A549 (cell line): ENCODE results near the gene RNF44. TPM values are rescaled to one million over a fixed set of nuclear protein-coding genes. Genes with fewer than 3 reads are reported as not detected.

Source experiments
- ATAC-seq, 2 experiments: fragments of 200-7000 bp in 1 of 2; fragments of >200 bp in 1 of 2; cut with Nextera tagmentation in 1 of 2; cut with Tn5 transposase in 1 of 2; 3 replicates each; pipeline versions ENCODE4 v1.8.0 to v1.9.1; 2018 to 2020; ENCODE audit warnings: mild to moderate bottlenecking in 1 of 2, moderate library complexity in 1 of 2
- CTCF ChIA-PET: fragments of 300-600 bp; sonication (Branson Sonifier 250); formaldehyde crosslinking; extraction: SDS; loops from one replicate; lab custom pipeline; 2021; ENCODE audit warnings: antibody characterized with exemption, inconsistent platforms; lab: Yijun Ruan, JAX
- POLR2A ChIA-PET: fragments of 350-600 bp; formaldehyde crosslinking; extraction: SDS; loops from one replicate; lab custom pipeline; 2021; ENCODE audit warnings: antibody characterized with exemption, inconsistent platforms; lab: Yijun Ruan, JAX
- DNase-seq, 2 experiments: peaks; one replicate each; pipeline versions ENCODE4 v3.0.0 to v3.0.0-alpha.2; 2011 to 2016; ENCODE audit warnings: low read depth in 1 of 2, low spot score in 1 of 2
- FAIRE-seq: peaks from 2 replicates; lab custom pipeline; 2011; peaks lifted over from hg19 to GRCh38; lab: Jason Lieb, UNC
- H3K27ac ChIP-seq, 2 experiments: fragments of >200 bp; sonication (Bioruptor Twin); formaldehyde crosslinking; 3 replicates each; pipeline ENCODE4 v1.5.1; 2016 to 2017
- H3K4me1 ChIP-seq: fragments of >200 bp; sonication (Bioruptor Twin); formaldehyde crosslinking; 3 replicates; pipeline ENCODE4 v1.6.1; 2016
- H3K4me2 ChIP-seq: fragments of >200 bp; sonication (Bioruptor Twin); formaldehyde crosslinking; 3 replicates; pipeline ENCODE4 v1.6.1; 2016
- H3K4me3 ChIP-seq: fragments of >200 bp; sonication (Bioruptor Twin); formaldehyde crosslinking; 3 replicates; pipeline ENCODE4 v1.5.1; 2016
- H3K9me3 ChIP-seq: fragments of >200 bp; sonication (Bioruptor Twin); formaldehyde crosslinking; 3 replicates; pipeline ENCODE4 v1.6.1; 2016
- BHLHE40 ChIP-seq: IDR thresholded peaks from 2 replicates; pipeline ENCODE4 v1.6.1; 2012; ENCODE audit warnings: low read depth, low read length, inconsistent platforms
- CBX2 ChIP-seq: fragments of 200-600 bp; sonication (generic); IDR thresholded peaks from 2 replicates; pipeline ENCODE4 v1.6.1; 2016; ENCODE audit warnings: low read depth, mild to moderate bottlenecking, borderline replicate concordance
- CBX8 ChIP-seq: fragments of 200-600 bp; sonication (generic); IDR thresholded peaks from 2 replicates; pipeline ENCODE4 v1.6.1; 2016
- CEBPB ChIP-seq, 2 experiments: fragments of >200 bp in 1 of 2; sonication (Bioruptor Twin) in 1 of 2; formaldehyde crosslinking in 1 of 2; IDR thresholded peaks; 2 replicates each; pipeline ENCODE4 v1.6.1; 2012 to 2016
- CHD2 ChIP-seq: fragments of 150-350 bp; IDR thresholded peaks from 2 replicates; pipeline ENCODE4 v1.6.1; 2014; ENCODE audit warnings: low read length; ENCODE audit not compliant: partially characterized antibody
- EHMT2 ChIP-seq: fragments of 200-600 bp; sonication (generic); IDR thresholded peaks from 2 replicates; pipeline ENCODE4 v1.6.1; 2016; ENCODE audit warnings: antibody characterized with exemption, low read depth, mild to moderate bottlenecking, moderate library complexity
- FOSB ChIP-seq: fragments of 250-450 bp; sonication (Bioruptor Pico); IDR thresholded peaks from 2 replicates; pipeline ENCODE4 v1.5.0; 2020; ENCODE audit warnings: mild to moderate bottlenecking, moderate library complexity
- HEYL ChIP-seq: fragments of 250-450 bp; sonication (Bioruptor Pico); IDR thresholded peaks from 2 replicates; pipeline ENCODE4 v1.8.0; 2021; ENCODE audit warnings: mild to moderate bottlenecking, moderate library complexity
- HOXA7 ChIP-seq: fragments of 250-450 bp; sonication (Bioruptor Pico); IDR thresholded peaks from 2 replicates; pipeline ENCODE4 v1.5.0; 2020; ENCODE audit warnings: mild to moderate bottlenecking, moderate library complexity
- HOXB13 ChIP-seq: fragments of 250-450 bp; sonication (Bioruptor Pico); IDR thresholded peaks from 2 replicates; pipeline ENCODE4 v1.5.0; 2020; ENCODE audit warnings: low read depth, mild to moderate bottlenecking, moderate library complexity
- JUN ChIP-seq, 2 experiments: fragments of >200 bp; sonication (Bioruptor Twin); formaldehyde crosslinking; IDR thresholded peaks; 2 replicates in 1 of 2; 3 replicates in 1 of 2; pipeline ENCODE4 v1.6.1; 2016 to 2017
- KDM5A ChIP-seq: fragments of 200-600 bp; sonication (generic); IDR thresholded peaks from 2 replicates; pipeline ENCODE4 v1.6.1; 2016; ENCODE audit warnings: antibody characterized with exemption, mild to moderate bottlenecking
- MAFK ChIP-seq: fragments of 450-650 bp; IDR thresholded peaks from 2 replicates; pipeline ENCODE4 v1.6.1; 2014; ENCODE audit not compliant: partially characterized antibody
- MYC ChIP-seq: IDR thresholded peaks from 2 replicates; pipeline ENCODE4 v1.6.1; 2012; ENCODE audit warnings: mild to moderate bottlenecking, inconsistent platforms, low read length, improper control_type of control experiment, borderline replicate concordance
- POLR2A ChIP-seq: IDR thresholded peaks from 2 replicates; pipeline ENCODE4 v1.6.1; 2012; ENCODE audit warnings: mild to moderate bottlenecking, low read length
- POLR2AphosphoS2 ChIP-seq: conservative IDR thresholded peaks from 2 replicates; pipeline ENCODE4 v1.6.1; 2012; ENCODE audit warnings: low read length, improper control_type of control experiment, inconsistent platforms
- RAD21 ChIP-seq, 2 experiments: fragments of >200 bp in 1 of 2; sonication (Bioruptor Twin) in 1 of 2; formaldehyde crosslinking in 1 of 2; IDR thresholded peaks in 1 of 2; conservative IDR thresholded peaks in 1 of 2; 2 replicates in 1 of 2; 3 replicates in 1 of 2; pipeline ENCODE4 v1.6.1; 2012 to 2018; ENCODE audit warnings: inconsistent platforms in 1 of 2
- RFX5 ChIP-seq: fragments of 450-650 bp; IDR thresholded peaks from 2 replicates; pipeline ENCODE4 v1.7.1; 2014; ENCODE audit warnings: antibody characterized with exemption, mild to moderate bottlenecking, moderate library complexity
- RNF2 ChIP-seq: fragments of 200-600 bp; sonication (generic); IDR thresholded peaks from 2 replicates; pipeline ENCODE4 v1.6.1; 2016; ENCODE audit warnings: low read depth, mild to moderate bottlenecking, antibody characterized with exemption, moderate library complexity, borderline replicate concordance
- SREBF2 ChIP-seq: fragments of 450-650 bp; IDR thresholded peaks from 2 replicates; pipeline ENCODE4 v1.6.1; 2014; ENCODE audit warnings: mild to moderate bottlenecking, moderate library complexity
- ZC3H11A ChIP-seq: fragments of 450-650 bp; IDR thresholded peaks from 2 replicates; pipeline ENCODE4 v1.6.1; 2014; ENCODE audit warnings: antibody characterized with exemption, mild to moderate bottlenecking
- ZNF302 ChIP-seq: fragments of 250-450 bp; sonication (Bioruptor Pico); IDR thresholded peaks from 2 replicates; pipeline ENCODE4 v1.9.0; 2021; ENCODE audit warnings: inconsistent platforms, mild to moderate bottlenecking, moderate library complexity
- ZSCAN20 ChIP-seq: fragments of 250-450 bp; sonication (Bioruptor Pico); IDR thresholded peaks from 2 replicates; pipeline ENCODE4 v1.8.0; 2022; ENCODE audit warnings: mild to moderate bottlenecking, moderate library complexity
- WGBS: methylation state at CpG from one replicate; pipeline ENCODE4 v1.1.6; 2017; ENCODE audit errors: missing lambda C conversion rate; 5-methylcytosine and 5-hydroxymethylcytosine counted together
- polyA plus RNA-seq, 4 experiments: library from polyadenylated mRNA; depleted of rRNA in 3 of 4; stranded (reverse); fragments of >200 nt; fragmentation: RNase III in 1 of 4; extraction: RNeasy Plus Mini Kit Qiagen cat#74134 plus additional on column Dnase treatment in 1 of 4; gene quantifications; 2 replicates in 3 of 4; 3 replicates in 1 of 4; pipeline ENCODE4 v1.2.3, GENCODE V29; 2011 to 2017
- TF ChIP-seq, protein P1 (sequence below): fragments of 450-650 bp; IDR thresholded peaks from 2 replicates; pipeline ENCODE4 v1.6.1; 2014; ENCODE audit warnings: antibody characterized with exemption
- TF ChIP-seq, protein P2 (sequence below): IDR thresholded peaks from 2 replicates; pipeline ENCODE4 v1.6.1; 2012
- TF ChIP-seq, protein P3 (sequence below): fragments of 150-350 bp; IDR thresholded peaks from 2 replicates; pipeline ENCODE4 v1.6.1; 2014; ENCODE audit warnings: low read depth, mild to moderate bottlenecking, low read length
- TF ChIP-seq, protein P4 (sequence below): fragments of 250-450 bp; sonication (Bioruptor Pico); IDR thresholded peaks from 2 replicates; pipeline ENCODE4 v1.5.0; 2021; ENCODE audit warnings: mild to moderate bottlenecking, moderate library complexity, borderline replicate concordance
- TF ChIP-seq, protein P5 (sequence below): fragments of >200 bp; sonication (Bioruptor Twin); formaldehyde crosslinking; IDR thresholded peaks from 3 replicates; pipeline ENCODE4 v1.6.1; 2016
- TF ChIP-seq, protein P6 (sequence below): IDR thresholded peaks from 2 replicates; pipeline ENCODE4 v1.6.1; 2012
- TF ChIP-seq, protein P7 (sequence below): fragments of 200-600 bp; sonication (generic); IDR thresholded peaks from 2 replicates; pipeline ENCODE4 v1.6.1; 2016; ENCODE audit warnings: antibody characterized with exemption, mild to moderate bottlenecking, moderate library complexity

RNF44 gene
- polyA plus RNA-seq, 2 of the 4 experiments (the other 2 are of a cell fraction) = 9.2 to 32.7 TPM

DNA sequence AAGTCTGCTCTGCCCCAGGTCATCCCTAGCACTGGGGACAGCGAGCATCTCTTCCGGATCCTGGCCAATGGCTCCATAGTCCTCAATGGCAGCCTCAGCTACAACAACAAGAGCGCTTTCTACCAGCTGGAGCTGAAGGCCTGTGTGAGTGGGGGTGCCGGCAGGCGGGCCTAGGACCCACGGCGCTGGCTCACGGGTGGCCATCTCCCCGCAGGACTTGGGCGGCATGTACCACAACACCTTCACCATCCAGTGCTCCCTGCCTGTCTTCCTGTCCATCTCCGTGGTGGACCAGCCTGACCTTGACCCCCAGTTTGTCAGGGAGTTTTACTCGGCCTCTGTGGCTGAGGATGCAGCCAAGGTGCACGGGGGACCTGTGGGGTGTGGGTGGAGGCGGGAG, 37.9 kb upstream of the RNF44 start:
- Histone ChIP-seq H3K9me3 (no peaks in the 10 kb centered on the region), H3K4me2 (no peak overlapping the region), H3K4me3 (no peak overlapping the region), H3K27ac (no peak overlapping the region), H3K4me1 (0 out of 3 replicates have a peak, but pooled peaks cover 6% of the 10 kb centered on the region)
- 76% methylated on average over 13 of the region's 14 CpGs for WGBS
- ChIA-PET CTCF (interaction anchor here (0.7 to 4.4 kb wide), 13 partner anchors 9 to 158 kb away, joined by 3 to 39 read pairs (median 4); partner anchors contain the start of genes EIF4E1B, RNF44 and SNCB), POLR2A (no interaction called here)
- no peak for DNase-seq
- no peak for ATAC-seq
- no peak for FAIRE-seq
- no peak for TF ChIP-seq EHMT2
- TF ChIP-seq POLR2A = no peak
- no peak for TF ChIP-seq BHLHE40
- no peak for TF ChIP-seq SREBF2
- TF ChIP-seq MYC = no peak
- TF ChIP-seq, protein P1, sequence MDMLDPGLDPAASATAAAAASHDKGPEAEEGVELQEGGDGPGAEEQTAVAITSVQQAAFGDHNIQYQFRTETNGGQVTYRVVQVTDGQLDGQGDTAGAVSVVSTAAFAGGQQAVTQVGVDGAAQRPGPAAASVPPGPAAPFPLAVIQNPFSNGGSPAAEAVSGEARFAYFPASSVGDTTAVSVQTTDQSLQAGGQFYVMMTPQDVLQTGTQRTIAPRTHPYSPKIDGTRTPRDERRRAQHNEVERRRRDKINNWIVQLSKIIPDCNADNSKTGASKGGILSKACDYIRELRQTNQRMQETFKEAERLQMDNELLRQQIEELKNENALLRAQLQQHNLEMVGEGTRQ = no peak
- no peak for TF ChIP-seq ZSCAN20 (CRISPR knock-in tag)
- no peak for TF ChIP-seq POLR2AphosphoS2
- no peak for TF ChIP-seq CHD2
- TF ChIP-seq, protein P2, sequence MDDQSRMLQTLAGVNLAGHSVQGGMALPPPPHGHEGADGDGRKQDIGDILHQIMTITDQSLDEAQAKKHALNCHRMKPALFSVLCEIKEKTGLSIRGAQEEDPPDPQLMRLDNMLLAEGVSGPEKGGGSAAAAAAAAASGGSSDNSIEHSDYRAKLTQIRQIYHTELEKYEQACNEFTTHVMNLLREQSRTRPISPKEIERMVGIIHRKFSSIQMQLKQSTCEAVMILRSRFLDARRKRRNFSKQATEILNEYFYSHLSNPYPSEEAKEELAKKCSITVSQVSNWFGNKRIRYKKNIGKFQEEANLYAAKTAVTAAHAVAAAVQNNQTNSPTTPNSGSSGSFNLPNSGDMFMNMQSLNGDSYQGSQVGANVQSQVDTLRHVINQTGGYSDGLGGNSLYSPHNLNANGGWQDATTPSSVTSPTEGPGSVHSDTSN = no peak
- no peak for TF ChIP-seq RNF2
- TF ChIP-seq CBX8 = no peak
- no peak for TF ChIP-seq KDM5A
- TF ChIP-seq MAFK = no peak
- no peak for TF ChIP-seq HOXA7
- TF ChIP-seq ZNF302 (CRISPR knock-in tag) = no peak
- no peak for TF ChIP-seq RAD21 (conservative IDR thresholded peaks at IDR 0.05 in 1 of 2, IDR thresholded peaks at IDR 0.05 in 1 of 2)
- TF ChIP-seq, all 56 proteins: peak for 0

DNA sequence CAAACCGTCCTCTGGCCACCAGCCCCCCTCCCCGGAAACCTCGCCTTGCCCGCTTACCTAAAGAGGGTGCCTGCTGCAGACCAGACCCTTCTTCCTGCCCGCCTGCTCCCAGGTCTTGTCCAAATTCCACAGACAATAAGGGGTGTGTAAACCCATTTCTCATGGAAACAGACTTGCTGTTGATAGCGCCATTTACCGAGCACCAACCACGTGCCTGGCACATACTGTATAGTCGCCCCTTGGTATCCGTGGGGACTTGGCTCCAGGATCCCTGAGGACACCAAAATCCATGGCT, 37.0 kb upstream of the RNF44 start:
- Histone ChIP-seq H3K4me2 (no peak overlapping the region), H3K9me3 (no peaks in the 10 kb centered on the region), H3K27ac (no peak overlapping the region), H3K4me1 (0 out of 3 replicates have a peak, but pooled peaks cover 6% of the 10 kb centered on the region), H3K4me3 (no peak overlapping the region)
- whole genome bisulfite sequencing = 13% methylated on average over 8 of the region's 10 CpGs
- ATAC-seq (peak in 1 of 2 experiments; percentile 3; a peak in 2 of 6 replicates), FAIRE-seq (no peak), DNase-seq (no peak)
- ChIA-PET POLR2A (no interaction called here), CTCF (interaction anchor here (0.7 to 4.4 kb wide), 25 partner anchors 8 to 188 kb away, joined by 3 to 39 read pairs (median 5); partner anchors contain the start of genes CDHR2, EIF4E1B, RNF44 and SNCB)
- no peak for TF ChIP-seq ZNF302 (CRISPR knock-in tag)
- TF ChIP-seq HEYL (CRISPR knock-in tag) = no peak
- TF ChIP-seq, protein P3, sequence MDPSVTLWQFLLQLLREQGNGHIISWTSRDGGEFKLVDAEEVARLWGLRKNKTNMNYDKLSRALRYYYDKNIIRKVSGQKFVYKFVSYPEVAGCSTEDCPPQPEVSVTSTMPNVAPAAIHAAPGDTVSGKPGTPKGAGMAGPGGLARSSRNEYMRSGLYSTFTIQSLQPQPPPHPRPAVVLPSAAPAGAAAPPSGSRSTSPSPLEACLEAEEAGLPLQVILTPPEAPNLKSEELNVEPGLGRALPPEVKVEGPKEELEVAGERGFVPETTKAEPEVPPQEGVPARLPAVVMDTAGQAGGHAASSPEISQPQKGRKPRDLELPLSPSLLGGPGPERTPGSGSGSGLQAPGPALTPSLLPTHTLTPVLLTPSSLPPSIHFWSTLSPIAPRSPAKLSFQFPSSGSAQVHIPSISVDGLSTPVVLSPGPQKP = no peak
- no peak for TF ChIP-seq CBX2
- no peak for TF ChIP-seq JUN (IDR thresholded peaks at IDR 0.05)
- no peak for TF ChIP-seq FOSB (CRISPR knock-in tag)
- TF ChIP-seq, protein P4, sequence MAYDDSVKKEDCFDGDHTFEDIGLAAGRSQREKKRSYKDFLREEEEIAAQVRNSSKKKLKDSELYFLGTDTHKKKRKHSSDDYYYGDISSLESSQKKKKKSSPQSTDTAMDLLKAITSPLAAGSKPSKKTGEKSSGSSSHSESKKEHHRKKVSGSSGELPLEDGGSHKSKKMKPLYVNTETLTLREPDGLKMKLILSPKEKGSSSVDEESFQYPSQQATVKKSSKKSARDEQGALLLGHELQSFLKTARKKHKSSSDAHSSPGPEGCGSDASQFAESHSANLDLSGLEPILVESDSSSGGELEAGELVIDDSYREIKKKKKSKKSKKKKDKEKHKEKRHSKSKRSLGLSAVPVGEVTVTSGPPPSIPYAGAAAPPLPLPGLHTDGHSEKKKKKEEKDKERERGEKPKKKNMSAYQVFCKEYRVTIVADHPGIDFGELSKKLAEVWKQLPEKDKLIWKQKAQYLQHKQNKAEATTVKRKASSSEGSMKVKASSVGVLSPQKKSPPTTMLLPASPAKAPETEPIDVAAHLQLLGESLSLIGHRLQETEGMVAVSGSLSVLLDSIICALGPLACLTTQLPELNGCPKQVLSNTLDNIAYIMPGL (CRISPR knock-in tag) = no peak
- no peak for TF ChIP-seq HOXB13 (CRISPR knock-in tag)
- no peak for TF ChIP-seq RFX5
- TF ChIP-seq, protein P5, sequence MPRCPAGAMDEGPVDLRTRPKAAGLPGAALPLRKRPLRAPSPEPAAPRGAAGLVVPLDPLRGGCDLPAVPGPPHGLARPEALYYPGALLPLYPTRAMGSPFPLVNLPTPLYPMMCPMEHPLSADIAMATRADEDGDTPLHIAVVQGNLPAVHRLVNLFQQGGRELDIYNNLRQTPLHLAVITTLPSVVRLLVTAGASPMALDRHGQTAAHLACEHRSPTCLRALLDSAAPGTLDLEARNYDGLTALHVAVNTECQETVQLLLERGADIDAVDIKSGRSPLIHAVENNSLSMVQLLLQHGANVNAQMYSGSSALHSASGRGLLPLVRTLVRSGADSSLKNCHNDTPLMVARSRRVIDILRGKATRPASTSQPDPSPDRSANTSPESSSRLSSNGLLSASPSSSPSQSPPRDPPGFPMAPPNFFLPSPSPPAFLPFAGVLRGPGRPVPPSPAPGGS = no peak
- TF ChIP-seq, protein P6, sequence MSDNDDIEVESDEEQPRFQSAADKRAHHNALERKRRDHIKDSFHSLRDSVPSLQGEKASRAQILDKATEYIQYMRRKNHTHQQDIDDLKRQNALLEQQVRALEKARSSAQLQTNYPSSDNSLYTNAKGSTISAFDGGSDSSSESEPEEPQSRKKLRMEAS = no peak
- TF ChIP-seq CEBPB (IDR thresholded peaks at IDR 0.05) = no peak
- TF ChIP-seq ZC3H11A = no peak
- TF ChIP-seq CHD2 = no peak
- TF ChIP-seq ZSCAN20 (CRISPR knock-in tag) = no peak
- TF ChIP-seq, protein P7, sequence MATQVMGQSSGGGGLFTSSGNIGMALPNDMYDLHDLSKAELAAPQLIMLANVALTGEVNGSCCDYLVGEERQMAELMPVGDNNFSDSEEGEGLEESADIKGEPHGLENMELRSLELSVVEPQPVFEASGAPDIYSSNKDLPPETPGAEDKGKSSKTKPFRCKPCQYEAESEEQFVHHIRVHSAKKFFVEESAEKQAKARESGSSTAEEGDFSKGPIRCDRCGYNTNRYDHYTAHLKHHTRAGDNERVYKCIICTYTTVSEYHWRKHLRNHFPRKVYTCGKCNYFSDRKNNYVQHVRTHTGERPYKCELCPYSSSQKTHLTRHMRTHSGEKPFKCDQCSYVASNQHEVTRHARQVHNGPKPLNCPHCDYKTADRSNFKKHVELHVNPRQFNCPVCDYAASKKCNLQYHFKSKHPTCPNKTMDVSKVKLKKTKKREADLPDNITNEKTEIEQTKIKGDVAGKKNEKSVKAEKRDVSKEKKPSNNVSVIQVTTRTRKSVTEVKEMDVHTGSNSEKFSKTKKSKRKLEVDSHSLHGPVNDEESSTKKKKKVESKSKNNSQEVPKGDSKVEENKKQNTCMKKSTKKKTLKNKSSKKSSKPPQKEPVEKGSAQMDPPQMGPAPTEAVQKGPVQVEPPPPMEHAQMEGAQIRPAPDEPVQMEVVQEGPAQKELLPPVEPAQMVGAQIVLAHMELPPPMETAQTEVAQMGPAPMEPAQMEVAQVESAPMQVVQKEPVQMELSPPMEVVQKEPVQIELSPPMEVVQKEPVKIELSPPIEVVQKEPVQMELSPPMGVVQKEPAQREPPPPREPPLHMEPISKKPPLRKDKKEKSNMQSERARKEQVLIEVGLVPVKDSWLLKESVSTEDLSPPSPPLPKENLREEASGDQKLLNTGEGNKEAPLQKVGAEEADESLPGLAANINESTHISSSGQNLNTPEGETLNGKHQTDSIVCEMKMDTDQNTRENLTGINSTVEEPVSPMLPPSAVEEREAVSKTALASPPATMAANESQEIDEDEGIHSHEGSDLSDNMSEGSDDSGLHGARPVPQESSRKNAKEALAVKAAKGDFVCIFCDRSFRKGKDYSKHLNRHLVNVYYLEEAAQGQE = no peak
